Measurements from ENCODE around the gene NEURL2. TPM values are rescaled to one million over a fixed set of nuclear protein-coding genes. Genes with fewer than 3 reads are reported as not detected.

The NEURL2 gene
- total and polyA plus RNA-seq, 2 experiments from 2014 or later: 4.6 to 10.9 TPM

DNA sequence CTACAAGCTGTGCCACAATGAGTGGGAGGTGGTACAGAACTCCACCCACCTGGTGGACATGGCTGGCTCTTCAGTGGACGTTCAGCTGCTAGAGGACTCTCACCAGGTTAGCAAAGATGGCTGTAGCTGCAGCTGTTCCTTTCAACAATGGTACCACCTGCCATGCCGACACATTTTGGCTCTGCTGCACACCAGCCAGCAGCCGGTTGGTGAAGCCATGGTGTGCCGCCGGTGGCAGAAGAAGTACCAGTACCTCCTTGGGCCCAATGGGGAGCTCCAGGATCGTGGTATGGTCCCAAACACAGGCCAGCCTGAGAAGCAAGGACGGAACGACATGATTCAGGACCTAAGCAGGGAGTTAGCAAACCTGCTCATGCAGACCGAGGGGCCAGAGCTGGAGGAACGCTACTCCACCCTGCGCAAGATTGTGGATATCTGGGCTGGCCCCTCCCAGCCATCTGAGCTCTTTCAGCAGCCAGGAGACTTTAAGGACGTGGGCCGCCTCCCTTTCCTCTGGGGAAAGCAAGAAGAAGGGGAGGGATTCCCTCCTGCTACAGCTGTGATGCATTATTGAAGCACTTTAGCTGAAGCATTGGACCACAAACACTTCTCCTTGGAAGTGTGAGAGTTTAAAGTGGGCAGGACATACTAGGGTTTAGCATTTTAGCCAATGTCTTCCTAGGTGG, 12.8 kb downstream of the NEURL2 start (continued):
- TF ChIP-seq, protein P1, sequence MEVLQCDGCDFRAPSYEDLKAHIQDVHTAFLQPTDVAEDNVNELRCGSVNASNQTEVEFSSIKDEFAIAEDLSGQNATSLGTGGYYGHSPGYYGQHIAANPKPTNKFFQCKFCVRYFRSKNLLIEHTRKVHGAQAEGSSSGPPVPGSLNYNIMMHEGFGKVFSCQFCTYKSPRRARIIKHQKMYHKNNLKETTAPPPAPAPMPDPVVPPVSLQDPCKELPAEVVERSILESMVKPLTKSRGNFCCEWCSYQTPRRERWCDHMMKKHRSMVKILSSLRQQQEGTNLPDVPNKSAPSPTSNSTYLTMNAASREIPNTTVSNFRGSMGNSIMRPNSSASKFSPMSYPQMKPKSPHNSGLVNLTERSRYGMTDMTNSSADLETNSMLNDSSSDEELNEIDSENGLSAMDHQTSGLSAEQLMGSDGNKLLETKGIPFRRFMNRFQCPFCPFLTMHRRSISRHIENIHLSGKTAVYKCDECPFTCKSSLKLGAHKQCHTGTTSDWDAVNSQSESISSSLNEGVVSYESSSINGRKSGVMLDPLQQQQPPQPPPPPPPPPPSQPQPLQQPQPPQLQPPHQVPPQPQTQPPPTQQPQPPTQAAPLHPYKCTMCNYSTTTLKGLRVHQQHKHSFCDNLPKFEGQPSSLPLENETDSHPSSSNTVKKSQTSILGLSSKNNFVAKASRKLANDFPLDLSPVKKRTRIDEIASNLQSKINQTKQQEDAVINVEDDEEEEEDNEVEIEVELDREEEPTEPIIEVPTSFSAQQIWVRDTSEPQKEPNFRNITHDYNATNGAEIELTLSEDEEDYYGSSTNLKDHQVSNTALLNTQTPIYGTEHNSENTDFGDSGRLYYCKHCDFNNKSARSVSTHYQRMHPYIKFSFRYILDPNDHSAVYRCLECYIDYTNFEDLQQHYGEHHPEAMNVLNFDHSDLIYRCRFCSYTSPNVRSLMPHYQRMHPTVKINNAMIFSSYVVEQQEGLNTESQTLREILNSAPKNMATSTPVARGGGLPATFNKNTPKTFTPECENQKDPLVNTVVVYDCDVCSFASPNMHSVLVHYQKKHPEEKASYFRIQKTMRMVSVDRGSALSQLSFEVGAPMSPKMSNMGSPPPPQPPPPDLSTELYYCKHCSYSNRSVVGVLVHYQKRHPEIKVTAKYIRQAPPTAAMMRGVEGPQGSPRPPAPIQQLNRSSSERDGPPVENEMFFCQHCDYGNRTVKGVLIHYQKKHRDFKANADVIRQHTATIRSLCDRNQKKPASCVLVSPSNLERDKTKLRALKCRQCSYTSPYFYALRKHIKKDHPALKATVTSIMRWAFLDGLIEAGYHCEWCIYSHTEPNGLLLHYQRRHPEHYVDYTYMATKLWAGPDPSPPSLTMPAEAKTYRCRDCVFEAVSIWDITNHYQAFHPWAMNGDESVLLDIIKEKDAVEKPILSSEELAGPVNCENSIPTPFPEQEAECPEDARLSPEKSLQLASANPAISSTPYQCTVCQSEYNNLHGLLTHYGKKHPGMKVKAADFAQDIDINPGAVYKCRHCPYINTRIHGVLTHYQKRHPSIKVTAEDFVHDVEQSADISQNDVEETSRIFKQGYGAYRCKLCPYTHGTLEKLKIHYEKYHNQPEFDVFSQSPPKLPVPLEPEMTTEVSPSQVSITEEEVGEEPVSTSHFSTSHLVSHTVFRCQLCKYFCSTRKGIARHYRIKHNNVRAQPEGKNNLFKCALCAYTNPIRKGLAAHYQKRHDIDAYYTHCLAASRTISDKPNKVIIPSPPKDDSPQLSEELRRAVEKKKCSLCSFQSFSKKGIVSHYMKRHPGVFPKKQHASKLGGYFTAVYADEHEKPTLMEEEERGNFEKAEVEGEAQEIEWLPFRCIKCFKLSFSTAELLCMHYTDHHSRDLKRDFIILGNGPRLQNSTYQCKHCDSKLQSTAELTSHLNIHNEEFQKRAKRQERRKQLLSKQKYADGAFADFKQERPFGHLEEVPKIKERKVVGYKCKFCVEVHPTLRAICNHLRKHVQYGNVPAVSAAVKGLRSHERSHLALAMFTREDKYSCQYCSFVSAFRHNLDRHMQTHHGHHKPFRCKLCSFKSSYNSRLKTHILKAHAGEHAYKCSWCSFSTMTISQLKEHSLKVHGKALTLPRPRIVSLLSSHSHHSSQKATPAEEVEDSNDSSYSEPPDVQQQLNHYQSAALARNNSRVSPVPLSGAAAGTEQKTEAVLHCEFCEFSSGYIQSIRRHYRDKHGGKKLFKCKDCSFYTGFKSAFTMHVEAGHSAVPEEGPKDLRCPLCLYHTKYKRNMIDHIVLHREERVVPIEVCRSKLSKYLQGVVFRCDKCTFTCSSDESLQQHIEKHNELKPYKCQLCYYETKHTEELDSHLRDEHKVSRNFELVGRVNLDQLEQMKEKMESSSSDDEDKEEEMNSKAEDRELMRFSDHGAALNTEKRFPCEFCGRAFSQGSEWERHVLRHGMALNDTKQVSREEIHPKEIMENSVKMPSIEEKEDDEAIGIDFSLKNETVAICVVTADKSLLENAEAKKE (CRISPR knock-in tag; IDR thresholded peaks at IDR 0.05): no peak
- TF ChIP-seq, protein P2, sequence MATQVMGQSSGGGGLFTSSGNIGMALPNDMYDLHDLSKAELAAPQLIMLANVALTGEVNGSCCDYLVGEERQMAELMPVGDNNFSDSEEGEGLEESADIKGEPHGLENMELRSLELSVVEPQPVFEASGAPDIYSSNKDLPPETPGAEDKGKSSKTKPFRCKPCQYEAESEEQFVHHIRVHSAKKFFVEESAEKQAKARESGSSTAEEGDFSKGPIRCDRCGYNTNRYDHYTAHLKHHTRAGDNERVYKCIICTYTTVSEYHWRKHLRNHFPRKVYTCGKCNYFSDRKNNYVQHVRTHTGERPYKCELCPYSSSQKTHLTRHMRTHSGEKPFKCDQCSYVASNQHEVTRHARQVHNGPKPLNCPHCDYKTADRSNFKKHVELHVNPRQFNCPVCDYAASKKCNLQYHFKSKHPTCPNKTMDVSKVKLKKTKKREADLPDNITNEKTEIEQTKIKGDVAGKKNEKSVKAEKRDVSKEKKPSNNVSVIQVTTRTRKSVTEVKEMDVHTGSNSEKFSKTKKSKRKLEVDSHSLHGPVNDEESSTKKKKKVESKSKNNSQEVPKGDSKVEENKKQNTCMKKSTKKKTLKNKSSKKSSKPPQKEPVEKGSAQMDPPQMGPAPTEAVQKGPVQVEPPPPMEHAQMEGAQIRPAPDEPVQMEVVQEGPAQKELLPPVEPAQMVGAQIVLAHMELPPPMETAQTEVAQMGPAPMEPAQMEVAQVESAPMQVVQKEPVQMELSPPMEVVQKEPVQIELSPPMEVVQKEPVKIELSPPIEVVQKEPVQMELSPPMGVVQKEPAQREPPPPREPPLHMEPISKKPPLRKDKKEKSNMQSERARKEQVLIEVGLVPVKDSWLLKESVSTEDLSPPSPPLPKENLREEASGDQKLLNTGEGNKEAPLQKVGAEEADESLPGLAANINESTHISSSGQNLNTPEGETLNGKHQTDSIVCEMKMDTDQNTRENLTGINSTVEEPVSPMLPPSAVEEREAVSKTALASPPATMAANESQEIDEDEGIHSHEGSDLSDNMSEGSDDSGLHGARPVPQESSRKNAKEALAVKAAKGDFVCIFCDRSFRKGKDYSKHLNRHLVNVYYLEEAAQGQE (IDR thresholded peaks at IDR 0.05; ENCODE audit: unreplicated experiment): no peak
- TF ChIP-seq, protein P3, sequence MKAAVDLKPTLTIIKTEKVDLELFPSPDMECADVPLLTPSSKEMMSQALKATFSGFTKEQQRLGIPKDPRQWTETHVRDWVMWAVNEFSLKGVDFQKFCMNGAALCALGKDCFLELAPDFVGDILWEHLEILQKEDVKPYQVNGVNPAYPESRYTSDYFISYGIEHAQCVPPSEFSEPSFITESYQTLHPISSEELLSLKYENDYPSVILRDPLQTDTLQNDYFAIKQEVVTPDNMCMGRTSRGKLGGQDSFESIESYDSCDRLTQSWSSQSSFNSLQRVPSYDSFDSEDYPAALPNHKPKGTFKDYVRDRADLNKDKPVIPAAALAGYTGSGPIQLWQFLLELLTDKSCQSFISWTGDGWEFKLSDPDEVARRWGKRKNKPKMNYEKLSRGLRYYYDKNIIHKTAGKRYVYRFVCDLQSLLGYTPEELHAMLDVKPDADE (IDR thresholded peaks at IDR 0.05): no peak
- no peak for TF ChIP-seq ZNF114 (CRISPR knock-in tag; IDR thresholded peaks at IDR 0.05)
- TF ChIP-seq ZNF331 (CRISPR knock-in tag; IDR thresholded peaks at IDR 0.05; ENCODE audit: low read depth): no peak
- no peak for TF ChIP-seq STAT1 (IDR thresholded peaks at IDR 0.05; ENCODE audit: unreplicated experiment)
- no peak for TF ChIP-seq POLR2AphosphoS5 (IDR thresholded peaks at IDR 0.05; ENCODE audit: low read depth)
- TF ChIP-seq JUNB (IDR thresholded peaks at IDR 0.05; ENCODE audit: unreplicated experiment): no peak

All from GM23338 (cell line).